Measurements from ENCODE around the gene SLC6A6.
"Not testable (repeated sequence)": the region's sequence is repeated elsewhere in the genome, so short reads cannot be mapped to it uniquely, and the experiment has no call there.

- TF ChIP-seq CTCF (conservative IDR thresholded peaks at IDR 0.05 in 1 of 2, IDR thresholded peaks at IDR 0.05 in 1 of 2; ENCODE audit: low read depth in 1 of 2, low read length in 2 of 2); EZH2 (IDR thresholded peaks at IDR 0.05; ENCODE audit: low read length, missing control alignments): not testable (repeated sequence)
Observed at GRCh38 chr3:14437705-14438104, 35.3 kb downstream of the SLC6A6 start.
